ENCODE measurements around the gene ARG1. TPM values are rescaled to one million over a fixed set of nuclear protein-coding genes. Genes with fewer than 3 reads are reported as not detected.

Gene ARG1
- total and polyA plus RNA-seq, 2 of the 8 experiments (the other 6 are each of a cell fraction or from before 2014, with no cell fraction given) = not detected

DNA sequence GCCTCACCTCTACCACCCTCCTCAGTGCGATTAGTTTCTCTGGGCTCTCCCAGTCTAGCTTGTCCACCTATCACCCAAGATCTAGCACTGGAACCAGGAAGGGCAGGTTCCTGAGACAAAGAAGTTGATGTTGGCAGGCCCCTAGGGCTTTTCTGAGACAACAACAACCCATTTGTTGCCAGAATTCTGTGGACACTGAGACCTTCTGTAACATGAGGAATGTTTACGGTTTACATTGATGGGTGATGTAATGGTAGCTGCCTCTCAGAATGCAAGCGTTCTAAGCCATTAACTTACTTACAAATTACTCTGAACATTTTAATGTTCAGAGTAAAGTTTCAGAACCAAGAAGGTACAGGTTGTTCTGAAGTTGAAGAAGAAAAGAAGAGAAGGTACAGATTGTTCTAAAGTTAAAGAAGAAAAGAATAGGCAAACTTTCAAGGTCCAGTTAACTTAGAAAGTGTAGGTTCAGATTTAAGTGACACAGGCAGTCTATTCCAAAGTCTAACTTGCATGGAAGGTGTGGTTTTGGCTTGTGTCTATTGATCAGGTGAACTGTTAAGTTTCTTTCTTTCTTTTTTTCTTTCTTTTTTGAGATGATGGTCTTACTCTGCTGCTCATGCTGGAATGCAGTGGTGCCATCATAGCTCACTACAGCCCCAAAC lies 58.7 kb downstream of the ARG1 start (continued):
- no peak for TF ChIP-seq RAD21 (IDR thresholded peaks at IDR 0.05 in 1 of 2, conservative IDR thresholded peaks at IDR 0.05 in 1 of 2; ENCODE audit: low read depth in 2 of 2, low read length in 2 of 2)

Other genes starting within 250 kb of the ARG1 start
- gene MED23, start 55.0 kb downstream of the ARG1 start, total RNA-seq (2021; fragmentation: NEBNext Ultra II Directional; extraction: Animal tissue kit (Norgen Biotek cat#: 25700)) = 13.0 and 13.8 TPM in 2 replicates
- gene MED23, start 55.0 kb downstream of the ARG1 start, polyA plus RNA-seq (2011; rRNA removed) = 6.7 and 10.5 TPM in 2 replicates
- gene ENPP3, start 64.1 kb downstream of the ARG1 start, total RNA-seq (2021; fragmentation: NEBNext Ultra II Directional; extraction: Animal tissue kit (Norgen Biotek cat#: 25700)) = not detected in 2 replicates
- gene ENPP3, start 64.1 kb downstream of the ARG1 start, polyA plus RNA-seq (2011; rRNA removed) = 0.11 TPM in 1 of 2 replicates, not detected in the other
- not detected in 2 replicates for gene OR2A4, start 128.2 kb downstream of the ARG1 start, total RNA-seq (2021; fragmentation: NEBNext Ultra II Directional; extraction: Animal tissue kit (Norgen Biotek cat#: 25700))
- 0.27 and 0.88 TPM in 2 replicates for gene OR2A4, start 128.2 kb downstream of the ARG1 start, polyA plus RNA-seq (2011; rRNA removed)
- not detected in 2 replicates for gene CTAGE9, start 137.8 kb downstream of the ARG1 start, total RNA-seq (2021; fragmentation: NEBNext Ultra II Directional; extraction: Animal tissue kit (Norgen Biotek cat#: 25700))
- not detected in 2 replicates for gene CTAGE9, start 137.8 kb downstream of the ARG1 start, polyA plus RNA-seq (2011; rRNA removed)
- gene ENPP1, start 234.8 kb downstream of the ARG1 start, total RNA-seq (2021; fragmentation: NEBNext Ultra II Directional; extraction: Animal tissue kit (Norgen Biotek cat#: 25700)) = 32.5 and 39.1 TPM in 2 replicates
- gene ENPP1, start 234.8 kb downstream of the ARG1 start, polyA plus RNA-seq (2011; rRNA removed) = 6.9 and 10.1 TPM in 2 replicates

All from H1 (cell line).